HepG2 (cell line): ENCODE data around the gene SLCO3A1.

ENCODE experiments used
- BRF2 ChIP-seq: sonication (generic); formaldehyde crosslinking; IDR thresholded peaks from 2 replicates; pipeline ENCODE4 v1.8.1; 2022; ENCODE audit warnings: mild to moderate bottlenecking, missing genetic modification reagents
- CAMTA2 ChIP-seq: sonication (generic); formaldehyde crosslinking; IDR thresholded peaks from 2 replicates; pipeline ENCODE4 v1.4.0; 2020; ENCODE audit warnings: mild to moderate bottlenecking, missing genetic modification reagents, borderline replicate concordance
- CTCF ChIP-seq: sonication (generic); formaldehyde crosslinking; IDR thresholded peaks from 2 replicates; pipeline ENCODE4 v1.5.0; 2020; ENCODE audit warnings: mild to moderate bottlenecking, missing genetic modification reagents, moderate library complexity
- GABPA ChIP-seq, 2 experiments: IDR thresholded peaks; 2 replicates each; pipeline ENCODE4 v1.6.1; 2011 to 2016; ENCODE audit warnings: low read depth in 2 of 2, low read length in 1 of 2, missing biosample characterization in 1 of 2, missing genetic modification characterization in 1 of 2
- HNRNPUL1 ChIP-seq: fragments of 200-400 bp; formaldehyde crosslinking; IDR thresholded peaks from 2 replicates; pipeline ENCODE4 v1.6.1; 2017; ENCODE audit warnings: low read depth, mild to moderate bottlenecking, low read length, moderate library complexity
- KDM5A ChIP-seq: fragments of 200-600 bp; sonication (generic); IDR thresholded peaks from 2 replicates; pipeline ENCODE4 v1.7.0; 2018; ENCODE audit warnings: antibody characterized with exemption, mild to moderate bottlenecking, low read length, borderline replicate concordance
- MAZ ChIP-seq, 2 experiments: sonication (generic) in 1 of 2; formaldehyde crosslinking in 1 of 2; IDR thresholded peaks; 2 replicates each; pipeline versions ENCODE4 v1.5.0 to v1.6.1; 2012 to 2020; ENCODE audit warnings: low read depth in 2 of 2, mild to moderate bottlenecking in 2 of 2, borderline replicate concordance in 1 of 2, improper control_type of control experiment in 1 of 2, low read length in 1 of 2, missing genetic modification reagents in 1 of 2, moderate library complexity in 1 of 2
- POLR2AphosphoS5 ChIP-seq: IDR thresholded peaks from 2 replicates; pipeline ENCODE4 v1.6.1; 2012; ENCODE audit warnings: low read depth, low read length
- POLR2G ChIP-seq: fragments of 200-400 bp; formaldehyde crosslinking; IDR thresholded peaks from 2 replicates; pipeline ENCODE4 v1.6.1; 2018; ENCODE audit warnings: mild to moderate bottlenecking, low read depth, low read length, moderate library complexity
- RAD21 ChIP-seq: fragments of 450-650 bp; formaldehyde crosslinking; IDR thresholded peaks from 2 replicates; pipeline ENCODE4 v1.5.0; 2020; ENCODE audit warnings: mild to moderate bottlenecking
- RAD51 ChIP-seq: fragments of 450-650 bp; IDR thresholded peaks from 2 replicates; pipeline ENCODE4 v1.6.1; 2016; ENCODE audit warnings: borderline replicate concordance
- U2AF2 ChIP-seq: fragments of 200-400 bp; formaldehyde crosslinking; IDR thresholded peaks from 2 replicates; pipeline ENCODE4 v1.6.1; 2017; ENCODE audit warnings: low read depth, mild to moderate bottlenecking, low read length
- ZNF780A ChIP-seq: sonication (generic); formaldehyde crosslinking; IDR thresholded peaks from 2 replicates; pipeline ENCODE4 v1.8.0; 2022; ENCODE audit warnings: mild to moderate bottlenecking, missing genetic modification reagents, moderate library complexity

GRCh38 chr15:91961357-91961756, 107.8 kb downstream of the SLCO3A1 start:
- TF ChIP-seq ZNF780A (no peak), CTCF (CRISPR knock-in tag) (no peak), MAZ (IDR thresholded peaks at IDR 0.05; ENCODE audit: borderline replicate concordance, low read depth, low read length) (no peak), MAZ (CRISPR knock-in tag; IDR thresholded peaks at IDR 0.05; ENCODE audit: low read depth) (no peak), POLR2AphosphoS5 (no peak), RAD51 (no peak), KDM5A (no peak), CAMTA2 (CRISPR knock-in tag) (no peak), RAD21 (CRISPR knock-in tag) (no peak), U2AF2 (no peak), HNRNPUL1 (no peak), GABPA (IDR thresholded peaks at IDR 0.05; ENCODE audit: low read depth, low read length) (no peak), GABPA (CRISPR knock-in tag; IDR thresholded peaks at IDR 0.05; ENCODE audit: low read depth) (no peak), BRF2 (CRISPR knock-in tag) (no peak), POLR2G (no peak)
